Endothelial cell (in vitro differentiated cells): ENCODE measurements around the gene KLF16. TPM values are rescaled to one million over a fixed set of nuclear protein-coding genes. Genes with fewer than 3 reads are reported as not detected.

Experiments used
- DNase-seq: peaks from one replicate; pipeline ENCODE4 v3.0.0; 2021; ENCODE audit warnings: low spot score
- H3K27ac Mint-ChIP-seq: one replicate; pipeline ENCODE4 v1.8.0; 2021; ENCODE audit warnings: mixed read lengths, inconsistent platforms; ENCODE audit not compliant: unreplicated experiment
- H3K27me3 Mint-ChIP-seq: one replicate; pipeline ENCODE4 v1.8.0; 2021; ENCODE audit warnings: mild to moderate bottlenecking, moderate library complexity, mixed read lengths, inconsistent platforms; ENCODE audit not compliant: unreplicated experiment
- H3K36me3 Mint-ChIP-seq: one replicate; pipeline ENCODE4 v1.8.0; 2021; ENCODE audit warnings: mild to moderate bottlenecking, low read depth, mixed read lengths, inconsistent platforms; ENCODE audit not compliant: unreplicated experiment
- H3K4me1 Mint-ChIP-seq: one replicate; pipeline ENCODE4 v1.8.0; 2021; ENCODE audit warnings: mild to moderate bottlenecking, mixed read lengths, inconsistent platforms; ENCODE audit not compliant: unreplicated experiment
- H3K4me3 Mint-ChIP-seq: one replicate; pipeline ENCODE4 v1.8.0; 2021; ENCODE audit warnings: mild to moderate bottlenecking, mixed read lengths, inconsistent platforms; ENCODE audit not compliant: unreplicated experiment
- H3K9me3 Mint-ChIP-seq: one replicate; pipeline ENCODE4 v1.8.0; 2021; ENCODE audit warnings: mixed read lengths, inconsistent platforms; ENCODE audit not compliant: unreplicated experiment
- CTCF ChIP-seq: fragments of 200-600 bp; sonication (generic); IDR thresholded peaks from one replicate; pipeline ENCODE4 v1.5.0; 2021; ENCODE audit warnings: antibody characterized with exemption; ENCODE audit not compliant: unreplicated experiment
- total RNA-seq: library from RNA; stranded (reverse); fragmentation: NEBNext Ultra II Directional; extraction: Animal tissue kit (Norgen Biotek cat#: 25700); gene quantifications from one replicate; pipeline ENCODE4 v1.2.1, GENCODE V29; 2021; ENCODE audit not compliant: unreplicated experiment

Gene KLF16
- total RNA-seq, 1 donor from 2014 or later: 19.9 TPM

GRCh38 chr19:1871140-1871597 is 7.8 kb upstream of the KLF16 start:
- TF ChIP-seq CTCF: no peak
- H3K27me3 Mint-ChIP-seq: peaks cover 21% of the 10 kb centered on the region

GRCh38 chr19:1868971-1869370 is 5.6 kb upstream of the KLF16 start:
- Mint-ChIP-seq H3K27me3 (peaks cover 7% of the 10 kb centered on the region), H3K4me1 (peaks cover 9% of the 10 kb centered on the region), H3K4me3 (no peak overlapping the region), H3K27ac (peak overlapping the region; percentile 43), H3K36me3 (no peaks in the 10 kb centered on the region), H3K9me3 (no peaks in the 10 kb centered on the region)
- no peak for DNase-seq
- no peak for TF ChIP-seq CTCF

More at GRCh38 chr19:1871140-1871597, 7.8 kb upstream of the KLF16 start:
- Mint-ChIP-seq H3K27ac (no peak overlapping the region), H3K9me3 (no peaks in the 10 kb centered on the region), H3K4me1 (peaks cover 24% of the 10 kb centered on the region), H3K36me3 (peaks cover 3% of the 10 kb centered on the region), H3K4me3 (no peak overlapping the region)
- DNase-seq: no peak

- no peak overlapping the region for H3K4me3 Mint-ChIP-seq
- H3K27me3 Mint-ChIP-seq: peaks cover 9% of the 10 kb centered on the region
- TF ChIP-seq CTCF: no peak
- H3K4me1 Mint-ChIP-seq: peaks cover 8% of the 10 kb centered on the region
- H3K27ac Mint-ChIP-seq: peak overlapping the region; percentile 42
- H3K9me3 Mint-ChIP-seq: no peaks in the 10 kb centered on the region
- no peaks in the 10 kb centered on the region for H3K36me3 Mint-ChIP-seq
- DNase-seq: no peak
Observed at GRCh38 chr19:1867349-1867724, 4.0 kb upstream of the KLF16 start.

- DNase-seq: no peak
- Mint-ChIP-seq H3K4me1 (peaks cover 8% of the 10 kb centered on the region), H3K4me3 (no peak overlapping the region), H3K36me3 (peaks cover 1% of the 10 kb centered on the region), H3K27me3 (peaks cover 12% of the 10 kb centered on the region), H3K27ac (peak overlapping the region; percentile 42), H3K9me3 (no peaks in the 10 kb centered on the region)
- no peak for TF ChIP-seq CTCF
Observed at GRCh38 chr19:1866693-1867348, 3.4 kb upstream of the KLF16 start.

GRCh38 chr19:1865172-1866010 is 2.0 kb upstream of the KLF16 start:
- Mint-ChIP-seq H3K36me3 (peaks cover 4% of the 10 kb centered on the region), H3K27ac (no peak overlapping the region), H3K4me3 (peak overlapping the region; percentile 62), H3K9me3 (no peaks in the 10 kb centered on the region), H3K4me1 (peaks cover 11% of the 10 kb centered on the region), H3K27me3 (peaks cover 19% of the 10 kb centered on the region)
- no peak for DNase-seq
- no peak for TF ChIP-seq CTCF
